Osteocyte (in vitro differentiated cells): Measurements from ENCODE around the gene NCL. TPM values are rescaled to one million over a fixed set of nuclear protein-coding genes. Genes with fewer than 3 reads are reported as not detected.
"Not testable (repeated sequence)": the region's sequence is repeated elsewhere in the genome, so short reads cannot be mapped to it uniquely, and the experiment has no call there.

Source experiments
- DNase-seq: peaks from one replicate; pipeline ENCODE4 v3.0.0; 2021; ENCODE audit warnings: mixed read lengths; ENCODE audit not compliant: unreplicated experiment; ENCODE audit errors: extremely low spot score
- H3K27ac Mint-ChIP-seq: one replicate; pipeline ENCODE4 v1.8.0; 2021; ENCODE audit warnings: mild to moderate bottlenecking, mixed read lengths; ENCODE audit not compliant: unreplicated experiment
- H3K27me3 Mint-ChIP-seq: one replicate; pipeline ENCODE4 v1.8.0; 2021; ENCODE audit warnings: mixed read lengths; ENCODE audit not compliant: unreplicated experiment
- H3K36me3 Mint-ChIP-seq: one replicate; pipeline ENCODE4 v1.8.0; 2021; ENCODE audit warnings: mixed read lengths; ENCODE audit not compliant: unreplicated experiment
- H3K4me1 Mint-ChIP-seq: one replicate; pipeline ENCODE4 v1.8.0; 2021; ENCODE audit warnings: mixed read lengths; ENCODE audit not compliant: unreplicated experiment
- H3K4me3 Mint-ChIP-seq: one replicate; pipeline ENCODE4 v1.8.0; 2021; ENCODE audit warnings: mild to moderate bottlenecking, moderate library complexity, mixed read lengths; ENCODE audit not compliant: unreplicated experiment
- H3K9me3 Mint-ChIP-seq: one replicate; pipeline ENCODE4 v1.8.0; 2021; ENCODE audit warnings: mixed read lengths; ENCODE audit not compliant: unreplicated experiment
- CTCF ChIP-seq: fragments of 200-600 bp; sonication (generic); IDR thresholded peaks from 2 replicates; pipeline ENCODE4 v1.5.0; 2021; ENCODE audit warnings: antibody characterized with exemption, mild to moderate bottlenecking, moderate library complexity
- total RNA-seq: library from RNA; stranded (reverse); gene quantifications from 2 replicates; pipeline ENCODE4 v1.2.1, GENCODE V29; 2021

The NCL gene
- total RNA-seq, 1 donor from 2014 or later, result 421 TPM

- Mint-ChIP-seq H3K4me3 (no peak overlapping the region), H3K36me3 (no peaks in the 10 kb centered on the region), H3K4me1 (no peaks in the 10 kb centered on the region), H3K27ac (no peak overlapping the region), H3K27me3 (no peaks in the 10 kb centered on the region), H3K9me3 (peaks cover 13% of the 10 kb centered on the region)
- DNase-seq, result no peak
- TF ChIP-seq CTCF, result no peak
Measured at GRCh38 chr2:231431606-231432005, 32.7 kb downstream of the NCL start.

- not testable (repeated sequence) for H3K36me3 Mint-ChIP-seq, H3K4me3 Mint-ChIP-seq, H3K27me3 Mint-ChIP-seq, DNase-seq, H3K4me1 Mint-ChIP-seq, H3K27ac Mint-ChIP-seq
- H3K9me3 Mint-ChIP-seq, result peaks cover 13% of the 10 kb centered on the region
Measured at GRCh38 chr2:231430437-231430836, 33.8 kb downstream of the NCL start.

- no peak for DNase-seq
- Mint-ChIP-seq H3K36me3 (no peaks in the 10 kb centered on the region), H3K4me1 (no peaks in the 10 kb centered on the region), H3K4me3 (no peak overlapping the region), H3K27me3 (no peaks in the 10 kb centered on the region), H3K9me3 (peaks cover 13% of the 10 kb centered on the region), H3K27ac (no peak overlapping the region)
- TF ChIP-seq CTCF, result no peak
Measured at GRCh38 chr2:231429901-231430300, 34.4 kb downstream of the NCL start.

- Mint-ChIP-seq H3K36me3 (no peaks in the 10 kb centered on the region), H3K27ac (no peak overlapping the region), H3K9me3 (peaks cover 13% of the 10 kb centered on the region), H3K4me3 (no peak overlapping the region), H3K27me3 (no peaks in the 10 kb centered on the region), H3K4me1 (no peaks in the 10 kb centered on the region)
- no peak for TF ChIP-seq CTCF
- no peak for DNase-seq
Measured at GRCh38 chr2:231429152-231429551, 35.1 kb downstream of the NCL start.

- no peak for TF ChIP-seq CTCF
- no peak for DNase-seq
- no peak overlapping the region for H3K4me3 Mint-ChIP-seq
- H3K9me3 Mint-ChIP-seq, result peaks cover 13% of the 10 kb centered on the region
- H3K4me1 Mint-ChIP-seq, result no peaks in the 10 kb centered on the region
- H3K36me3 Mint-ChIP-seq, result no peaks in the 10 kb centered on the region
- no peaks in the 10 kb centered on the region for H3K27me3 Mint-ChIP-seq
- no peak overlapping the region for H3K27ac Mint-ChIP-seq
Measured at GRCh38 chr2:231427116-231427515, 37.2 kb downstream of the NCL start.
